ENCODE data around the gene UNC13D. TPM values are rescaled to one million over a fixed set of nuclear protein-coding genes. Genes with fewer than 3 reads are reported as not detected.

UNC13D gene
- total RNA-seq, 1 donor from 2014 or later = 102 TPM

DNA sequence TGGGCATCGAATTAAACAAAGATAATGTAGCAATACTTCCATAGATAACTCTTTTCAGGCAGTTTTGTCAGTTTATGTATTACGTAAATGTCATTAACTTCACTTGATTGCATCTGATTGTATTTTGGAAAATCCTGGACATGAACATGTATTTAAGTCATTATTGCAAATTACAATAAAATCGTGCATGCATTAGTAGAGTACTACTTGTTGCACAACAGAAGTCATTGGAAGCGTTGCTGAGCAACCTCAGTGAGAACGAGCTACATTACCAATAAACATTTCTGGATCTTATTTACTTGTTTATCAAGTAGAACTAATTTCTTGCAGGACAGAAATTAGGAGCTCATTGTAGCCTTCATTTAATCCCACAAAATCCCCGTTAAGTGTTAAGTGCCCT, 53.0 kb downstream of the UNC13D start:
- Mint-ChIP-seq H3K4me3 (no peak overlapping the region), H3K27ac (no peak overlapping the region), H3K9me3 (no peaks in the 10 kb centered on the region), H3K4me1 (peaks cover 23% of the 10 kb centered on the region), H3K27me3 (no peaks in the 10 kb centered on the region), H3K36me3 (ENCODE audit: low read depth) (peaks cover 37% of the 10 kb centered on the region)
- TF ChIP-seq, protein P1, sequence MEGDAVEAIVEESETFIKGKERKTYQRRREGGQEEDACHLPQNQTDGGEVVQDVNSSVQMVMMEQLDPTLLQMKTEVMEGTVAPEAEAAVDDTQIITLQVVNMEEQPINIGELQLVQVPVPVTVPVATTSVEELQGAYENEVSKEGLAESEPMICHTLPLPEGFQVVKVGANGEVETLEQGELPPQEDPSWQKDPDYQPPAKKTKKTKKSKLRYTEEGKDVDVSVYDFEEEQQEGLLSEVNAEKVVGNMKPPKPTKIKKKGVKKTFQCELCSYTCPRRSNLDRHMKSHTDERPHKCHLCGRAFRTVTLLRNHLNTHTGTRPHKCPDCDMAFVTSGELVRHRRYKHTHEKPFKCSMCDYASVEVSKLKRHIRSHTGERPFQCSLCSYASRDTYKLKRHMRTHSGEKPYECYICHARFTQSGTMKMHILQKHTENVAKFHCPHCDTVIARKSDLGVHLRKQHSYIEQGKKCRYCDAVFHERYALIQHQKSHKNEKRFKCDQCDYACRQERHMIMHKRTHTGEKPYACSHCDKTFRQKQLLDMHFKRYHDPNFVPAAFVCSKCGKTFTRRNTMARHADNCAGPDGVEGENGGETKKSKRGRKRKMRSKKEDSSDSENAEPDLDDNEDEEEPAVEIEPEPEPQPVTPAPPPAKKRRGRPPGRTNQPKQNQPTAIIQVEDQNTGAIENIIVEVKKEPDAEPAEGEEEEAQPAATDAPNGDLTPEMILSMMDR (IDR thresholded peaks at IDR 0.05) = no peak
- POLR2A ChIA-PET = interaction anchor here (0.6 to 1.3 kb wide), 2 partner anchors 12 to 89 kb away, joined by 3 to 11 read pairs; a partner anchor contains a TSS
- intact Hi-C loops (cut with micrococcal nuclease) = no loop called here
- ATAC-seq (ENCODE audit: low read depth) = no peak
- no peak for DNase-seq
- CTCF ChIA-PET = interaction anchor here (0.8 to 1.4 kb wide), 2 partner anchors 36 to 41 kb away, joined by 3 to 4 read pairs; no protein-coding TSS in a partner anchor

DNA sequence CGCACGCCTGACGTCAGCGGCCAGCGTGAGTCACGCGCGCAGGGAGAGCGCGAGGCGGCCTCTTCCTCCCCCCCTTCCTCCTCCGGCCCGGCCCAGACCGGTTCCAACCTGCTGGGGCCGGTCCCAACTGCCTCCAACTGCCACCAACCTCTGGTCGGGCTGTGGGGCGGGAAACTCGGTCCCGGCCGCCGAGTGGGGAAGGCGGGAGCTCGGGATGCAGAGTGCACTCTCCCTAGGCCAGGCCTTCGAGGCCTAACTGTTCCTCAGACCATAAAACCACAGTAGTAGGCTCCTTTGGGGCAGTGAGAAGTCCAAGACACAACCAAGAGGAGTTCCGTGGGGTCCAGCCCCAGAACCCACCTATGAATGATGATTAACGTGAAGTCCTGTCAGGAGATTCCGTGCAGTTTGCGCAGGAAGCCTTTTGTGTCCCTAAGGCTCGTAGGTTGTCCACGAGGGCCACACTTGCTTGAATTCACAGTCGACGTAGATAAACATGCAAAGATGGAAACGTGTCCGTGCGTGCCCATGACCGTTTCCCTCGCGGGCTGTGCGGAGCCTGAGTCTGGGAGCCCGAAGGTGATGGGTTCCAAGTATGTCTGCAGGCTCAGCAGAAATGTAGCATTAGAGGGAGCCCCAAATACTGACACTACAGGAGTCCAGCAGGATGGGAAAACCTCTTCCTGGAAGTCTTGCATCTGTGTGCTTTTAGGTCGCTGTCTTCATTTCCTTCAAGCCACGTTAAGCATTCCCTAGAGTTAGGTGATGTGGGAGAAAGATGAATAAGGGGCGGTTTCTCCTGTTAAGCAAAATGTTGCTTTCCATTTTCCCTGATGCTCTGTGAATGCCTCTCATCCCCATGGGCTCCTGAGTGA, 59.0 kb downstream of the UNC13D start:
- CTCF ChIA-PET = interaction anchor here (0.7 to 2.6 kb wide), 8 partner anchors 19 to 70 kb away, joined by 3 to 12 read pairs (median 4); partner anchors contain the start of genes UNC13D and WBP2
- Mint-ChIP-seq H3K36me3 (ENCODE audit: low read depth) (peaks cover 7% of the 10 kb centered on the region), H3K9me3 (no peaks in the 10 kb centered on the region), H3K27ac (peak overlapping the region; percentile 99), H3K27me3 (no peaks in the 10 kb centered on the region), H3K4me1 (peaks cover 50% of the 10 kb centered on the region), H3K4me3 (peak overlapping the region; percentile 86)
- POLR2A ChIA-PET = interaction anchor here (0.6 to 8.1 kb wide), 31 partner anchors 7 to 1039 kb away, joined by 3 to 87 read pairs (median 6); partner anchors contain the start of genes ACOX1, GALK1, MRPL38 and SLC25A19
- DNase-seq (peak; percentile 86), ATAC-seq (ENCODE audit: low read depth) (peak; percentile 56)
- intact Hi-C loops (cut with micrococcal nuclease) = loop anchor here (1.0 to 2.0 kb wide), 4 partner anchors 24 to 480 kb away; partner anchors contain the start of genes ACOX1, TEN1 and UBALD2
- TF ChIP-seq, protein P1 (IDR thresholded peaks at IDR 0.05) = no peak

DNA sequence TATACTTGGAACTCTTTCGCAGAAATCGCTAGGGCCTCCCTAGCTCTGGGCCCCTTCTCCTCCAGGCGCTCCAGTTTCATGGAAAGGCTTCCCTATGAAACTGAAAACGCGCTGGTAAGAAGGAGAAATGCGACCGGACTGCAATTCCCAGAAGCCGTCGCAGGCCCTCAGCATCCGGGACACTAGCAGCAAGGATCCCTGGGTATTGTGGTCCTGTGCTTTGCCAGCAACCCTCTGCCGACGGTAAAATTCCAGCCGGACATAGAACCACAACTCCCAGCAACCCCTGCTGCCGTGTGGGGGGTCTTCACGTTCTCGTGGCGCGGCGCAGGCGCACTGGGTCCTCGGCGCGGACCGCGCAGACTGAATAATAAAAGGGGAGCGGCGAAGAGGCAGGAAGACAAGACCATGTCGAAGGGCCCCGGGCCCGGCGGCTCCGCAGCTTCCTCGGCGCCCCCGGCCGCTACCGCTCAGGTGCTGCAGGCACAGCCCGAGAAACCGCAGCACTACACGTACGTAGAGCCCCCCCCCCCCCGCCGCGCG, 59.7 kb downstream of the UNC13D start, which contains the start of gene UNK:
TSS of gene UNK (plus strand) at position 334 of the 543 bp plus-strand sequence. CDS start at position 409, 75 bp downstream.
- Mint-ChIP-seq H3K27ac (peak within 1 kb of the TSS; percentile 99), H3K4me3 (peak within 1 kb of the TSS; percentile 86), H3K36me3 (ENCODE audit: low read depth) (peaks cover 12% of the 10 kb centered on the region), H3K4me1 (peaks cover 57% of the 10 kb centered on the region), H3K9me3 (peaks cover 2% of the 10 kb centered on the region), H3K27me3 (no peaks in the 10 kb centered on the region)
- ATAC-seq (ENCODE audit: low read depth) (peak; percentile 73), DNase-seq (peak; percentile 89)
- TF ChIP-seq, protein P1 (IDR thresholded peaks at IDR 0.05) = no peak
- ChIA-PET CTCF (interaction anchor here (1.4 to 2.6 kb wide), 5 partner anchors 20 to 60 kb away, joined by 3 to 12 read pairs (median 9); partner anchors contain the start of genes GALK1 and UNC13D), POLR2A (interaction anchor here (0.6 to 8.1 kb wide), 30 partner anchors 8 to 1038 kb away, joined by 3 to 87 read pairs (median 6); partner anchors contain the start of genes ACOX1, GALK1, MRPL38 and SLC25A19)
- intact Hi-C loops (cut with micrococcal nuclease) = loop anchor here (1.0 to 5.0 kb wide), 7 partner anchors 24 to 487 kb away; partner anchors contain the start of genes ACOX1, RECQL5, SAP30BP and TEN1

DNA sequence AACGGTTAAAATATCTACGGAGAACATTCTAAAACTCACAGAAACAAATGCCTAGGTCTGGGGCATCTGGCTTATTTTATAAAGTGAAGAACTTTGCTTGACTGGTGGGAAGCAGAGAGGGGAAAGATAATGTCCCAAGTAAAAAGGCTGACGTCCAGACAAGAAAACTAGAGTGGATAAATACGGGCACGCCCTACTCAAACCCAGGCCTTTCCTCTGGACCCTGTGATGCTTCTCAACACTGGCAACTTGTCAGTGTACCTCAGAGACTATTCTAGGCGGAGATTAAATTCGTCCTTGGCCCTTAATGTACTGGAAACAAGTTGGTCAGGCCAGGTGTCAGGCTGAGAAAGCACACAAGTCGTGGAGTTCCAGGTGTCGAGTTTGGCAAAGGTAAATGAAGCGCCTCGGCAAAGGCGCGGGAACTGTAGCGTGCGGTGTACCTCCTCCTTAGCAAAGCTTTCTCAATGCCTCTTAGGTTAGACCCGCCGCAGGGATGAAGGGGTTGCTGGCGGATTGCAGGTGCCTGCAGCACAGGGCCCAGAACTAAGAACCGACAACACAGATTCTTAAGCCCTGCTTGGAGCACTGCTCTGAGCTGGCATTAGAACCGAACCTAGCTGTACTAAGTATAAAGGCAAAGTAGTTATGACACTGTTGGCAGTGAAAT, 60.3 kb downstream of the UNC13D start:
- POLR2A ChIA-PET = interaction anchor here (0.6 to 8.1 kb wide), 24 partner anchors 8 to 1037 kb away, joined by 3 to 87 read pairs (median 6); partner anchors contain the start of genes GALK1, MRPL38, TRIM65 and UNC13D
- peaks cover 13% of the 10 kb centered on the region for H3K36me3 Mint-ChIP-seq (ENCODE audit: low read depth)
- H3K4me1 Mint-ChIP-seq = peaks cover 57% of the 10 kb centered on the region
- ATAC-seq (ENCODE audit: low read depth) (peak; percentile 1), DNase-seq (no peak)
- peak overlapping the region; percentile 86 for H3K4me3 Mint-ChIP-seq
- H3K27ac Mint-ChIP-seq = peak overlapping the region; percentile 99
- H3K27me3 Mint-ChIP-seq = no peaks in the 10 kb centered on the region
- CTCF ChIA-PET = interaction anchor here (1.4 to 2.6 kb wide), 5 partner anchors 19 to 61 kb away, joined by 3 to 12 read pairs (median 9); partner anchors contain the start of genes GALK1 and UNC13D
- intact Hi-C loops (cut with micrococcal nuclease) = loop anchor here (1.0 to 5.0 kb wide), 5 partner anchors 25 to 487 kb away; partner anchors contain the start of genes RECQL5, SAP30BP, UBALD2 and WBP2
- TF ChIP-seq, protein P1 (IDR thresholded peaks at IDR 0.05) = no peak
- peaks cover 2% of the 10 kb centered on the region for H3K9me3 Mint-ChIP-seq
